ENCODE results near the gene LTBP2.

The LTBP2 gene

DNA sequence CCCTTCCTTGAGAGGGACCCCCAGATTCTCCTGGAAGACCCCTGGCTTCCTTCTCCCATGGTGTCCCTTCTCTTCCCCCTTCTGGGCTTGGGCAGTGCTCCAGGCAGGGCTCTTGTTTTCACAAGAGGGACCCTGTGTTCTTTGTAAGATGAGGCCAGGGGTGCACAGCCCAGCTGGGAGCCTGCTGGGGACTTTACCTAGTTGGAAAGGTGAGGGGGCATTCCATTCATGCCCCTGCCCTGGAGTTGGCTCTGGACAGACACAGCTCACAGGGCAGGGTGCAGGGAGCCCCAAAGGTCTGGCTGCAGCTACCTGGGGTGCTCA is 87.3 kb downstream of the LTBP2 start:
- DNase-seq, result no peak

GRCh38 chr14:74524076-74524811 is 87.8 kb downstream of the LTBP2 start:
- peak in 1 of 4 experiments; percentile 44 for DNase-seq

DNA sequence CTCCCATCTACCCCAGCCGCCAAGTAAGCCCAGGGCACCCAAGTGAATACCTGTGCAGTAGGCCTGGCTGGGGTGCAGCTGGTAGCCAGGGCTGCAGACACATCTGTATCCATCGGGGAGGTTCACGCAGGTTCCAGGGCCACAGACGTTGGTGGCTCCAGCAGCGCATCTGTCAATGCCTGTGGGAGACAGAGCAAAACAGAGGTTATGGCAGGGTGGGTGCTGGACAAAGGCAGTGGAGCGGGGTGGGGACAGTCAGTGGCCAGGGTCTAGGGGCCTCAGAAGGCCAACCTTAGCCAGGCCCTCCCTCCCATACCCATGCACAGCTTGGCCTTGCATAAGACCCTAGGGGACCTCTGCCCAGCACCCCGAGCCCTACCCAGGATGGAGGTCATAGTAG is 89.3 kb downstream of the LTBP2 start:
- no peak for DNase-seq

DNA sequence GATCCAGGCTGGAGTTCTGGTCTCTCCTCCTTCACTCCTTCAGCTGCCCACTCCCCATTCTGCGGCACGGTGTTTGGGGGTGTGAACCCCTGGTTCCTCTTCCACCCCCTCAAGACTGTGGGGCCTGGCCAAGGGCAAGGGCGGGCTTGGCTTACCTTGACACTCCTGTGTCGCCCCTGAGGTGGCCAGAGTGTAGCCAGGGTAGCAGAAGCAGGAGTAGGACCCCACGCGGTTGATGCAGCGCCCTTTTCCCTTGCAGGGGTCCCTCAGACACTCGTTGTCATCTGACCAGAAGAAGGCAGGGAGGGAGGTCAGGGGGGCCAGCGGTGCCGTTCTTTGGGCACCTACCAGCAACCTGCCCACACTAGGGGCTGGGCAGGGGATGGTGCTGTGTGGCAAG is 90.3 kb downstream of the LTBP2 start:
- DNase-seq, result no peak

DNA sequence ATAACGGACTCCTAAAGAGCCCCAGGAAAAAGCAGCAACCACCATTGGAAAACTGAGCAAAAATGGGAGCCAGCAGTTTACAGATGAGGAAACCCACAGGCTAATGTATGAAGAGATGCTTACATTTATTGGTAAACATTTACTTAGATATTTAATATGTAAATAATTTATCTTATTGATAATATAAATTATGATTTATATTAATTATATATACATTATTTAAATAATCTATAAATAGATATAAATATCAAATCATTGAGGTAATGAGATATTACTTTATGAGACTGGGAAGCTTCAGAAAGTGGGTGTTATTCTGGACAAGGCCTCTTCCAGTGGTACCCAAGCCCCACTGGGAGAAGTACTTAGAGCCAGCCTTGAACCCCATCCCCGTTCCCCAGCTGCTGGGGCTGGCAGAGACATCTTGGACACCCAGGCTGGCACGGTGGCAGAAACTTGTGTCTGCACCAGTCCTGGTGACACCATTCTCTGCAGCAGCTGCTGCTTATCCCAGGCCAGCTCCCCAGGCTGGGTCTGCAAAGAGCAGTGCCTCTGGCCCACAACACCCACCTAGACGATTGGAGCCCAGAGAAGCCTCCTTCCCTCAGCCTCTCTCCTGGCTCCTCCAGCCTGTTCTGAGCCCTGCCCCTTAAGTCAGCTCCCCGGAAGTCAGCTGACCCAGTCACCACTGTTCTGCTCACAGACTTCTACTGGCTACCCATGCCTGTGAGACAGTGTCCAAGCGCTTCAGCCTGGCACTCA is 92.5 kb downstream of the LTBP2 start:
- peak in 1 of 4 experiments; percentile 42 for DNase-seq

DNA sequence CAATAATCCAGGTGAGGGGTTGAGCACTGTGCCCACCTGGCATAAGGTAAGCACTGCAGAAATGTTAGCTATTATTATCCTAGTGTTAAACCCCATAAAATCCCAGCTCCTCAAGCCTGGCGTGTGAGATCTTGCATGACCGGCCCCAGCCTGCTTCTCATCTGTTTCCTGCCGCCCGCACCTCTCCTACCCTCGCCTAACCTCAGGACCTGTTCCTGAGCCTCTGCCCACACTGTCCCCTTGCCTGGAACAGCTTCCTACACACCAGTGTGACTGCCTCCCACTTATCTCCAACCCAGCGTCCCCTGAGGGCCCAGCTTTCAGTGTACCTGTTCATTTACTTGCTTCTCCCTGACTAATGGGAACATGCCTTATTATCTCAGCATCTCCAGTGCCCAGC is 93.8 kb downstream of the LTBP2 start:
- DNase-seq, result peak in 2 of 4 experiments; percentile 20 to 45

- no peak for DNase-seq
These were observed 94.3 kb downstream of the LTBP2 start for GRCh38 chr14:74517731-74518130.

- no peak for DNase-seq
These were observed 95.4 kb downstream of the LTBP2 start for GRCh38 chr14:74516451-74517160.

DNA sequence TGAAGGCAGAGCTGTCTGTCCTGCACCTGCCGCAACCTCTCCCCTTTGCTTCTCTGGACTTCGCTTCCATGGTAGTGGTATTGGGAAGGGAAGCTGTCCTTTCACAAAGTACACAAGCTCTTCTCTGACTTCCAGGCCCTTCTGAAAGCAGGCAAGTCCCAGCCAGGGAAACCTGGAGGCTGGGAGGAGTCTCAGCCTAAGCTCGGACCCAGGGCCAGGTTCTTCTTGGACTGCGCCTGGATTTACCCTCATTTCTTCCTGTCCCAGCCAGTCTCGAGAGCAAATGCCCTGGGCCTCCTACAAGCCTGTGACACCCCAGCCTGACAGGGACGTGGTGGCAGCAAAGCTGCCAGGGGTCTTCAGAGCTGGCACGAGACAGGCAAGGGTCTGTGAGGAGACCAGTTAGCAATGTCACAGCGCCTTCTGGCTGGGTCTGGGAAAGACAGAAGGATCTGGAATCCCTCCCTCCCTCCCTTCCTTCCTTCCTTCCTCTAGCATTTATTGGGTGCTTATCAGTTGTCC is 96.1 kb downstream of the LTBP2 start:
- DNase-seq, result no peak

- peak; percentile 33 to 61 (median 45) for DNase-seq
These were observed 97.5 kb downstream of the LTBP2 start for GRCh38 chr14:74514471-74514941.

- peak in 3 of 4 experiments; percentile 58 to 65 (median 60) for DNase-seq
These were observed 99.8 kb downstream of the LTBP2 start for GRCh38 chr14:74511966-74512830.

GRCh38 chr14:74510959-74511409 is 101.1 kb downstream of the LTBP2 start:
- peak; percentile 39 to 61 (median 48) for DNase-seq

- peak in 2 of 4 experiments; percentile 41 to 49 for DNase-seq
These were observed 101.7 kb downstream of the LTBP2 start for GRCh38 chr14:74510223-74510931.

DNA sequence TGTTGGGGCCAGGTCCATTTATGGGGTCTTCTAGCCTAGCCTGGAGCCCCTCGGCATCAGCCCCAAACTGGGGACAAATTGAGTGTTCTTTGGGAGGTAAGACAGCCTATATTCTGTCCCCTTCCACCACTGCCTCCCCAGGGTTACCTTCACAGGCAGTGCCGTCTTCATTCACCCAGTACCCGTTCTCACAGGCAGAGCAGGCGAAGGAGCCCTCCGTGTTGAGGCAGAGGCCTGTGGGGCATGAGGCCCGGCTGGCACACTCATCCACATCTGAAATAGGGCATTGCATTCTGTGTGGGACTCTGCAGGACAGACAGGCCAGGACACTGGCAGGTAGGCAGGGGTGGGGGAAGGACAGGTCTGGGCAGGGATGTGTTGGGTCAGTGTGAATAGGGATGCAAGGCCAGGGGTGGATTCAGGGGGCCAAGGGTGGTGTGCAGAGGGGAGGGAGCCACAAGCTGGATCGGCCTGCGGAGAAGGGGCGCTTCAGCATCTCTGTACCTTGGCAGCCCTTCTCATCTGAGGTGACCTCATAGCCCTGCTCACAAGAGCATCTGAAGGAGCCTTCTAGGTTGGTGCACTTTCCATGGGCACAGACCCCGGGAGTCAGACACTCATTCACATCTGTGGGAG is 102.3 kb downstream of the LTBP2 start:
- DNase-seq, result no peak

DNA sequence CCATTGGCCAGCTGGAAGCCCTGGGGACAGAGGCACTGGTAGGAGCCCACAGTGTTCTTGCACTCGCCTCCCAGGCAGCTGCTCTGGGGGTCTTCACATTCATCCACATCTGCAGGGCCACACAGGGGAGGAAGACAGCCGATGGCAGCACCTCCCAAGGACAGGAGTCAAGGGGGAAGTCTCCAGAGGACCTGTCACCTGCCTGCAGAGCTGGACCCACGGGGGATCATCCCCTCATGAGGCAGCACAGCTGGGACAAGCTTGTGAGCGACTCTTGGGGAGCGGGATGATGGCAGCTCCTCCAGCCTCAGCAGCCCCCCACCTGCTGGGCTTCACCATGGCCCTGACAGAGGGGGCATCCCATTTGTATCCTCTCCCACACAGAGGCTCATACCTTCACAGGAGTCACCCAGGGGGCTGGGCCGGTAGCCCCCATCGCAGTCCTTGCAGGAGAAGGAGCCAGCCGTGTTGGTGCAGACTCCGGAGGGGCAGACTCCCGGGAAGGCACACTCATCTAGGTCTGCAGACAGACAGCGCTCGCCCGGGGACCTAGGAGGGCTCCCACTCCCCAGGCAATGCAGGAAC is 103.1 kb downstream of the LTBP2 start:
- no peak for DNase-seq

GRCh38 chr14:74508292-74508731 is 103.7 kb downstream of the LTBP2 start:
- DNase-seq, result no peak

GRCh38 chr14:74507840-74508239 is 104.2 kb downstream of the LTBP2 start:
- DNase-seq, result peak in 2 of 4 experiments; percentile 37 to 40

GRCh38 chr14:74507085-74507484 is 105.0 kb downstream of the LTBP2 start:
- no peak for DNase-seq

- no peak for DNase-seq
These were observed 105.6 kb downstream of the LTBP2 start for GRCh38 chr14:74506411-74506851.

DNA sequence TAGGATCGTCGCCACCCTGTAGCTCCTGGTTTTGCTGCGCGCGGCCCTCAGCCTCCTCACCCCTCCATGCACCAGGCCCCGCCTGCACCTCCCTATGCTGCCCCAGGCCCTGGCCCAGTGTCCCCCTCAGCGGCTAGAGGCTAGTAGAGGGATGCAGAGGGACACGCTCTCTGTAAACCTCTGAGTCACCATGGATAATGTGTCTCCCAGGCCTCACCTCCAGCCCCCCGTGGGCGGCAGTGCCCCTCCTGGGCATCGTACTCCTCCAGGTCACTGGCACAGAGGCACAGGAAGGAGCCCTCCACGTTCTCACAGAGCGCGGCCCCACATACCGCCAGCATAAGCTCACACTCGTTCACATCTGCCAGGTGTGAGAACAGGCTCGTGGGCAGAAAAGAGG is 106.2 kb downstream of the LTBP2 start:
- DNase-seq, result no peak
